Activated effector memory CD4-positive, alpha-beta T cell treated with Interleukin-2 at 50 U/mL for 16 hours (primary cell): Measurements from ENCODE around the gene VAV2.

Experiments
- DNase-seq: peaks from one replicate; pipeline ENCODE4 v3.0.0-alpha.2; 2020

The VAV2 gene

GRCh38 chr9:133734590-133735414 lies 257.3 kb downstream of the VAV2 start:
- no peak for DNase-seq

GRCh38 chr9:133733796-133734533 lies 258.2 kb downstream of the VAV2 start:
- DNase-seq: no peak

GRCh38 chr9:133733421-133733795 lies 258.7 kb downstream of the VAV2 start:
- no peak for DNase-seq

GRCh38 chr9:133732639-133733408 lies 259.3 kb downstream of the VAV2 start:
- DNase-seq: no peak

GRCh38 chr9:133731876-133732638 lies 260.1 kb downstream of the VAV2 start:
- no peak for DNase-seq

- no peak for DNase-seq
Measured at GRCh38 chr9:133730994-133731715, 261.0 kb downstream of the VAV2 start.

GRCh38 chr9:133729617-133730281 lies 262.4 kb downstream of the VAV2 start:
- no peak for DNase-seq

- no peak for DNase-seq
Measured at GRCh38 chr9:133728856-133729616, 263.1 kb downstream of the VAV2 start.

- no peak for DNase-seq
Measured at GRCh38 chr9:133727876-133728441, 264.2 kb downstream of the VAV2 start.

GRCh38 chr9:133727277-133727875 lies 264.7 kb downstream of the VAV2 start:
- no peak for DNase-seq

- DNase-seq: peak; percentile 56
Measured at GRCh38 chr9:133726401-133727276, 265.5 kb downstream of the VAV2 start.

GRCh38 chr9:133725886-133726285 lies 266.2 kb downstream of the VAV2 start:
- DNase-seq: no peak

- DNase-seq: no peak
Measured at GRCh38 chr9:133718563-133719315, 273.4 kb downstream of the VAV2 start.

GRCh38 chr9:133717113-133718031 lies 274.8 kb downstream of the VAV2 start:
- DNase-seq: no peak

GRCh38 chr9:133716564-133717112 lies 275.5 kb downstream of the VAV2 start:
- DNase-seq: no peak

GRCh38 chr9:133715866-133716563 lies 276.1 kb downstream of the VAV2 start:
- peak; percentile 16 for DNase-seq
